Endothelial cell of umbilical vein (primary cell): ENCODE data around the gene FUT7.

Experiments used
- CTCF ChIP-seq, 2 donors: IDR thresholded peaks; 1 replicate in 1 of 2; 2 replicates in 1 of 2; pipeline ENCODE4 v1.5.1; 2011; ENCODE audit warnings: low read length in 2 of 2, mild to moderate bottlenecking in 2 of 2, moderate library complexity in 2 of 2, control low read depth in 1 of 2, inconsistent platforms in 1 of 2, low read depth in 1 of 2; ENCODE audit not compliant: insufficient read depth in 1 of 2; ENCODE audit errors: extremely low read depth in 1 of 2
- EZH2 ChIP-seq: IDR thresholded peaks from 2 replicates; pipeline ENCODE4 v1.6.1; 2012; ENCODE audit warnings: borderline replicate concordance, low read depth, mild to moderate bottlenecking, moderate library complexity, low read length, inconsistent platforms; ENCODE audit not compliant: severe bottlenecking
- FOS ChIP-seq: IDR thresholded peaks from 2 replicates; pipeline ENCODE4 v1.6.1; 2011; ENCODE audit warnings: mild to moderate bottlenecking, low read length, moderate library complexity, borderline replicate concordance; ENCODE audit not compliant: insufficient read depth
- GATA2 ChIP-seq: IDR thresholded peaks from 2 replicates; pipeline ENCODE4 v1.7.0; 2011; ENCODE audit warnings: low read depth, mild to moderate bottlenecking, moderate library complexity, mixed read lengths, low read length; ENCODE audit not compliant: insufficient read length, insufficient read depth
- JUN ChIP-seq: IDR thresholded peaks from 2 replicates; pipeline ENCODE4 v1.6.1; 2011; ENCODE audit warnings: borderline replicate concordance, low read depth; ENCODE audit not compliant: insufficient read length, insufficient read depth
- MAX ChIP-seq: IDR thresholded peaks from 2 replicates; pipeline ENCODE4 v1.6.1; 2011; ENCODE audit not compliant: insufficient read depth, insufficient read length
- MYC ChIP-seq: IDR thresholded peaks from one replicate; pipeline ENCODE4 v1.6.1; 2011; ENCODE audit warnings: mild to moderate bottlenecking, low read depth, low read length
- POLR2A ChIP-seq: IDR thresholded peaks from 2 replicates; pipeline ENCODE4 v1.6.1; 2012; ENCODE audit warnings: low read depth, mild to moderate bottlenecking, control low read depth, low read length
- POLR2AphosphoS5 ChIP-seq: IDR thresholded peaks from 2 replicates; pipeline ENCODE4 v1.6.1; 2012; ENCODE audit warnings: low read depth, mild to moderate bottlenecking, control low read depth, low read length, moderate library complexity; ENCODE audit not compliant: insufficient read depth

- TF ChIP-seq EZH2 = no peak
- TF ChIP-seq CTCF (IDR thresholded peaks at IDR 0.05; ENCODE audit: extremely low read depth in 1 of 2, insufficient read depth in 1 of 2, low read depth in 1 of 2, low read length in 2 of 2) = no peak
- TF ChIP-seq GATA2 = no peak
- TF ChIP-seq MAX = no peak
- TF ChIP-seq POLR2A = no peak
- no peak for TF ChIP-seq JUN
- TF ChIP-seq POLR2AphosphoS5 = no peak
- TF ChIP-seq MYC = no peak
- no peak for TF ChIP-seq FOS
Measured at GRCh38 chr9:137078701-137079400, 47.0 kb upstream of the FUT7 start.
